Activated naive CD8-positive, alpha-beta T cell treated with anti-CD3 and anti-CD28 coated beads, Interleukin-2, amount 50 U/mL, for 24 hours (primary cell): Measurements from ENCODE around the gene KRT9.
"Not testable (repeated sequence)": the region's sequence is repeated elsewhere in the genome, so short reads cannot be mapped to it uniquely, and the experiment has no call there.

Experiments
- ATAC-seq: fragments of 150-1000 bp; cut with Tn5 transposase; one replicate; pipeline ENCODE4 v1.10.0; 2021
- DNase-seq: peaks from one replicate; pipeline ENCODE4 v3.0.0; 2021
- H3K27ac Mint-ChIP-seq: one replicate; pipeline ENCODE4 v1.8.0; 2021; ENCODE audit warnings: mild to moderate bottlenecking, mixed read lengths
- H3K27me3 Mint-ChIP-seq: one replicate; pipeline ENCODE4 v1.8.0; 2021; ENCODE audit warnings: mixed read lengths
- H3K36me3 Mint-ChIP-seq: one replicate; pipeline ENCODE4 v1.8.0; 2021; ENCODE audit warnings: low read depth, mixed read lengths
- H3K4me1 Mint-ChIP-seq: one replicate; pipeline ENCODE4 v1.8.0; 2021; ENCODE audit warnings: mixed read lengths
- H3K4me3 Mint-ChIP-seq: one replicate; pipeline ENCODE4 v1.8.0; 2021; ENCODE audit warnings: mild to moderate bottlenecking, moderate library complexity, mixed read lengths
- H3K9me3 Mint-ChIP-seq: one replicate; pipeline ENCODE4 v1.8.0; 2021; ENCODE audit warnings: mixed read lengths

KRT9 gene

DNA sequence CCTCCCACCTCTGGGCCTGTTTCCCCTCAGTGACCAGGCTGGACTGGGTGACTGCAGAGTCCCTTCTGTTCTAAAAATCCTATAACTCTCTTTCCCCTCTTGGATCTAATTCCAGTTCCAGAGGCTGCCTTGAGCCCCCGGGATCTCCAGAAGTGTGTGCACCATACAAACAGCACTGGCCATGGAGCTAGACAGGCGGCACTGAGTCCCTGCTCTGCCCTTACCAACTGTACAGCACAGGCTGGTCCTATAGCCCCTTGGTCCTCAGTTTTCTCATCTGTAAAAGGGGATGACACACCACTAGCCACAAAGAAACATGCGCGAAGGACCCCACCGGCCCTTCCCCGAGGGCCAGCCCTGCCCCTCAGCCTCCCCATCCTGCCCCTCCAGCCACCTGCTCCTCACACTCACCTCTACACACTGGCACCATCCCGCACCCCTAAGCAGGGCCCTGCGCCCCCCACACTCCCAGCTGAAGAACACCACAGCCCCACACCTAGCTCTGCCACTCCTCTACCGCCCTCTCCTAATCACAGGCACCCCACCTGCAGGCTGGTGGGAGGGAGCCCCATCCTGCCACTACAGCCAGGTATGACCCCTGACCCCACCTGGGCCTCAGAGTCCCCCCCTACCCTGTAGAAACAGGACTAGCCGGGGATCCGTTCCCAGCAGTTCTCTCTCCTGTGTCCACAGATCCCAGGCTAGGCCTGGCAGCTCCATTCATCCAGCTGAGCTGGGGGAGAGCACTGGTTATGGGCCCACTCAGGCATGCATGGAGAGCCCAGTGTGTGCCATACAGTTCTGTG is 41.6 kb upstream of the KRT9 start:
- Mint-ChIP-seq H3K27me3 (peaks cover 20% of the 10 kb centered on the region), H3K27ac (no peak overlapping the region), H3K4me3 (no peak overlapping the region), H3K36me3 (no peaks in the 10 kb centered on the region), H3K9me3 (no peaks in the 10 kb centered on the region), H3K4me1 (no peaks in the 10 kb centered on the region)
- ATAC-seq (no peak), DNase-seq (no peak)

DNA sequence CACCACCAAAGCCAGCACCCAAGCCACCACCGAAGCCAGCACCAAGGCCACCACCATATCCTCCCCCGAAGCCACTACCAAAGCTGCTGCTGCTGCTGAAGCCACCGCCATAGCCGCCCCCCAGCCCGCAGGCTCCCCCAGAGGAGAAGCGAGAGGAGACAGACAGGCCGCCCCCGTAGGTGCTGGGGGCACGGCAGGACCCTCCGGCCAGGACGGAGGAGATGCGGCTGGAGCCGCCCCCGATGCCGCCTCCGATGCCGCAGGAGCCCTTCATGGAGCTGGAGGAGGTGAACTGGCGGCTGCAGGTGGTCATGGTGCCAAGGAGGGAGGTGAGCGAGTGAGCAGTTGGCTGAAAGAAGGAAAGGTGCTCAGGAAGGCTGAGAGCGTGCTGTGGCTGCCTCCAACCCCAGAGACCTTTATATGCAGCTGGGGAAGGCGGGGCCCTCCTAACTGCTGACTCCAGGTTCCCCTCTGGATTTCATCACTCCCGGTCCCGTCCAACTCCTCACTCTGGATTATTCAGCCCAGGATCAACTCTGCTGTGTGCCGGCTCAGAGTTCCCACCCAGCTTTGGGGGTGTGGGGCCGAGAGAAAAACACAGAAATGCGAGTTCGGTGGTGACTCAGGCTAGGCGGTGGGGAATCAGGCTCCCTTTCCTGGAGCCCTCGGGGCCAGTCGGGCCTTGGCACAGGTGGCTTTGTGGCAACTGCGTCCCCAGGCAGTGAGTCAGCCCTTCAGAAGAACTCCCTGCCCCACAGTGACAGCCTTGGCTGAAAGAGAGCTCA is 40.7 kb upstream of the KRT9 start, which contains the start of gene KRT16:
KRT16 (minus strand) TSS at position 392 of the 785 bp plus-strand sequence; CDS start at position 313, 79 bp downstream.
- not testable (repeated sequence) for H3K27ac Mint-ChIP-seq, H3K9me3 Mint-ChIP-seq, ATAC-seq, H3K4me3 Mint-ChIP-seq, H3K4me1 Mint-ChIP-seq, H3K36me3 Mint-ChIP-seq, DNase-seq
- peaks cover 21% of the 10 kb centered on the region for H3K27me3 Mint-ChIP-seq

DNA sequence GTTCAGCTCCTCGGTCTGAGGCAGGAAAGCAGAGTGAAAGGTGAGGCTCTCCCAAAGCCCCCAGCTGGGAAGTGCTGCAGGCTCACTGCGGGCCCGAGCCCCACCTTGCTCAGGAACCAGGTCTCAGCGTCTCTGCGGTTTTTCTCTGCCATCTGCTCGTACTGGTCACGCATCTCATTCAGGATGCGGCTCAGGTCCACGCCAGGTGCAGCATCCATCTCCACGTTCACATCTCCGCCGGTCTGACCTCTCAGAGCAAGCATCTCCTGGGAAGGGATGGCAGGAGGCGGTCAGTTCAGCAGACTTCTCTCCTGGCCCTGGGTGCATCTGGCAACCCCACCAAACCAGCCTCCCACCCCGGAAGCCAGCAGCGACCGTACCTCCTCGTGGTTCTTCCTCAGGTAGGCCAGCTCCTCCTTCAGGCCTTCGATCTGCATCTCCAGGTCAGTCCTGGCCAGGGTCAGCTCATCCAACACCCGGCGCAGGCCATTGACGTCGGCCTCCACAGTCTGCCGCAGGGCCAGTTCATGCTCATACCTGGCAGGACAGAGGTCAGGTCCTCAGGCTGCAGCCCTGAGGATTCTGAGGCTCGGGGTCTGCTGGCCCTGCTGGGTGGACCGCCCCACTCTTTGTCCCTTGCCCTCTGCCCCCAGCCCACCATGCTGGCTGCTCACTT is 39.2 kb upstream of the KRT9 start:
- ATAC-seq: no peak
- peaks cover 32% of the 10 kb centered on the region for H3K27me3 Mint-ChIP-seq
- no peak overlapping the region for H3K4me3 Mint-ChIP-seq
- no peak for DNase-seq
- H3K36me3 Mint-ChIP-seq: peaks cover 5% of the 10 kb centered on the region
- H3K4me1 Mint-ChIP-seq: no peaks in the 10 kb centered on the region
- H3K27ac Mint-ChIP-seq: no peak overlapping the region
- peaks cover 16% of the 10 kb centered on the region for H3K9me3 Mint-ChIP-seq

DNA sequence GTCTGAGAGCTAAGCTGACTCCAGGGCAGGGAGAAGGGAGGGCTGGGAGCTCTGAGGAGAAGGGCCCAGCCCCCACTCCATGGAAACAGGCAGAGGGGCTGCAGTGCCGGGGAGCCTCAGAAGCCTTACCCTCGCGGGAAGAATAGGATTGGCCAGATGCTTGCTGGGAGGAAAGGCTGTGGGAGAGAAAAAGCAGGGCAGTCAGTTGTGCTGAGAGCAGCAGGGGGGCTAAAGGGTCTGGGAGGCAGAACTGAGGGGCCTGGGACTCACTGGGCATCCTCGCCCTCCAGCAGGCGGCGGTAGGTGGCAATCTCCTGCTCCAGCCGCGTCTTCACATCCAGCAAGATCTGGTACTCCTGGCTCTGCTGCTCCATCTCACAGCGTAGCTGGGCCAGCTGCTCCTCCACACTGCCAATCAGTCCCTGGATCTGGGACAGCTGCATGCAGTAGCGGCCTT is 38.2 kb upstream of the KRT9 start:
- H3K27me3 Mint-ChIP-seq: peaks cover 33% of the 10 kb centered on the region

DNA sequence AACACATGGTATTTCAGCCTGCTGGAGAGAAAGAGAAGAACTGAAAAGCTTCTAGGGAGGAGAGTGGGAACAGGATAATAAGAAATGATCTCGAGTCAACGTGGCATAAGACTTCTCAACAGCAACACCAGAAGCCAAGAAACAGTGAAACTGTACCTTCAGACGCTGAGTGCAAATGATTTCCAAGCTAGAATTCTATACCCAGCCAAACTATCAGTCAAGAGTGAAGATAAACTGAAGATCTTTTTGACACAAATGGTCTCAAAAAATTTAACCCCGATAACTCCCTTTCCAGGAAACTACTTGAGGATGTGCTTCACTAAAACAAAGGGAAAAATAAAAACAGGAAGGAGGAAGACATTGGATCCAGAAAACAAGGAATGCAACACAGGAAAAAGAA is 35.1 kb upstream of the KRT9 start:
- not testable (repeated sequence) for ATAC-seq, H3K4me1 Mint-ChIP-seq, DNase-seq, H3K27ac Mint-ChIP-seq, H3K4me3 Mint-ChIP-seq, H3K36me3 Mint-ChIP-seq
- Mint-ChIP-seq H3K27me3 (peaks cover 30% of the 10 kb centered on the region), H3K9me3 (peaks cover 20% of the 10 kb centered on the region)

More for the DNA sequence above, 38.2 kb upstream of the KRT9 start:
- not testable (repeated sequence) for H3K36me3 Mint-ChIP-seq, DNase-seq, ATAC-seq, H3K4me3 Mint-ChIP-seq, H3K4me1 Mint-ChIP-seq, H3K27ac Mint-ChIP-seq
- H3K9me3 Mint-ChIP-seq: peaks cover 20% of the 10 kb centered on the region

DNA sequence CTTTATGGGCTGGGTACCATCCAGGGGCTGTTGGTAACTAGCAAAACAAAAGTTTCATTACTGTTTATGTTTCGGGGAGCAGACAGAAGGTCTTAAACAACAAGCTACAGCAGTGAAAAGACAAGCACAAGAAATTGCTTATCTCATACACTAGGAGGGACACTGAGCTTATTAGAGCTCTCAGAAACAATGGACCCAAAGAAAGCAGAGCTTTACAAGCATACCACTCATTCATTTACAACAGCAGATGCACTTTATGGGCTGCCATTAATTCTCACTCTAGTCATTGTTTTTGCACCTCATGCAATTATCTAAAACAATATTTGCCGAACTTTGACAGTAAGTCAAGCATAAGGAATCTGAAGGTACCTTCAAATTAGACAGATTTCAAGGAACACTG is 30.7 kb upstream of the KRT9 start:
- H3K4me1 Mint-ChIP-seq: no peaks in the 10 kb centered on the region

DNA sequence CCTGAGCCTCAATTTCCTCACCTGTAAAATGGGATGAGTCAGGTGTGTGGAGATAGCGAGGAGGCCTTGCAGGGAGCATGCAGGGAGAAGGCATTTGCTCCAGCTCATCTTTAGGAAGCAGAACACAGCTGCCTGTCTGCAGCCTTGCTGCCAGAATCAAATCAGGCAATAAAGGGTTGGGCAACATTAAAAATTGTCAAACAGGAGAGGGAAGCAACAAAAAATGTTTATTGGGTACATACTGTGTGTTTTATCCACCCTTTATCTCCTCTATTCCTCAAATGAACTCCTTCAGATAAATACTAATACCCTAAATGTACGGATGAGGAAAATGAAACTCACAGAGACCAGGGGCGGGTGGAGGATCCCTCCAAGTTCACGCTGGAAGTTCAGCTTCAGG is 28.5 kb upstream of the KRT9 start:
- H3K27me3 Mint-ChIP-seq: peaks cover 4% of the 10 kb centered on the region
- H3K27ac Mint-ChIP-seq: no peak overlapping the region
- H3K4me1 Mint-ChIP-seq: no peaks in the 10 kb centered on the region
- no peaks in the 10 kb centered on the region for H3K36me3 Mint-ChIP-seq
- no peak overlapping the region for H3K4me3 Mint-ChIP-seq
- ATAC-seq (no peak), DNase-seq (no peak)
- no peaks in the 10 kb centered on the region for H3K9me3 Mint-ChIP-seq

More for the DNA sequence above, 30.7 kb upstream of the KRT9 start:
- Mint-ChIP-seq H3K9me3 (peaks cover 15% of the 10 kb centered on the region), H3K4me3 (no peak overlapping the region), H3K36me3 (peaks cover 5% of the 10 kb centered on the region), H3K27ac (no peak overlapping the region), H3K27me3 (peaks cover 14% of the 10 kb centered on the region)
- ATAC-seq (no peak), DNase-seq (no peak)

DNA sequence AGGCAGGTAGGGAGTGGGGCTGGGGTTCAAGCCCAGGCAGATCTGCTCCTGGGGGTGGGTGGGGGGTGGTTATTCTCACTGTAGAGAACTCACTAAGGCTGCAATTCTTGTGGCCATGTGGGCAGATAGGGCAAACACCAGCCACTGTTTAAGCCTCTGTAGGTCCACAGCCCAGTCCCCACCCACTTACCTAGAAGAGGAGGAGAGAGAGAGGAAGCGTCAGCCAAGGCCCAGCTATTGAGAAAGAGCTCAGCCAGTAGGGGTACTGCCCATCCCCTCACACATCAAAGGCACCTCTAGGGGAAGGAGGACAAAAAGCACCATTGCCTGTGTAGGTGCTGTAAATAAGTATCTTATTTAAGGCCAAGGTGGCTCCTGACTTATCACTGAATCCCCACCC is 27.8 kb upstream of the KRT9 start:
- ATAC-seq (no peak), DNase-seq (no peak)
- Mint-ChIP-seq H3K27me3 (peaks cover 6% of the 10 kb centered on the region), H3K27ac (no peak overlapping the region), H3K9me3 (no peaks in the 10 kb centered on the region), H3K36me3 (no peaks in the 10 kb centered on the region), H3K4me1 (no peaks in the 10 kb centered on the region), H3K4me3 (no peak overlapping the region)

DNA sequence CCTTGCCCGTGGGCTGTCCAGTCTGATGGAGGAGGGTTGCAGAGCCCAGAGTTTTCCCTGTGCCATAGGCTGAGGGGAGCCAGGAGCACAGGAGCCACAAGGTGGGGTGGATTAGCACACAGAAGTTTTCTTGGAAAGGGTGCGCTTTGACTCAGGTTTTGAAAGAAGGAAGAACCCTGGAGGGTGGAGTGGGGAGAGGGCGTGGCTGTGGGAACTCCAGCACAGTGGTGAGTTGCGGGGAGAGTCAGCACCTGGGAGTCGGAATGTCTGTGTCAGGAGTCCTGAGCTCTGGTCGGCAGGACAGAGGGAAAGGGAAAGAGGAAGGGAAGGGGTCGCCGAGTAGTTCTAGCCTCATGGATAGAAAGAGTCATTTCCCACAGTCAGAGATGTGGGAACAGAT is 23.7 kb upstream of the KRT9 start:
- peaks cover 14% of the 10 kb centered on the region for H3K27me3 Mint-ChIP-seq
- DNase-seq (no peak), ATAC-seq (no peak)
- no peaks in the 10 kb centered on the region for H3K4me1 Mint-ChIP-seq
- no peak overlapping the region for H3K4me3 Mint-ChIP-seq
- no peaks in the 10 kb centered on the region for H3K9me3 Mint-ChIP-seq
- no peak overlapping the region for H3K27ac Mint-ChIP-seq
- no peaks in the 10 kb centered on the region for H3K36me3 Mint-ChIP-seq

DNA sequence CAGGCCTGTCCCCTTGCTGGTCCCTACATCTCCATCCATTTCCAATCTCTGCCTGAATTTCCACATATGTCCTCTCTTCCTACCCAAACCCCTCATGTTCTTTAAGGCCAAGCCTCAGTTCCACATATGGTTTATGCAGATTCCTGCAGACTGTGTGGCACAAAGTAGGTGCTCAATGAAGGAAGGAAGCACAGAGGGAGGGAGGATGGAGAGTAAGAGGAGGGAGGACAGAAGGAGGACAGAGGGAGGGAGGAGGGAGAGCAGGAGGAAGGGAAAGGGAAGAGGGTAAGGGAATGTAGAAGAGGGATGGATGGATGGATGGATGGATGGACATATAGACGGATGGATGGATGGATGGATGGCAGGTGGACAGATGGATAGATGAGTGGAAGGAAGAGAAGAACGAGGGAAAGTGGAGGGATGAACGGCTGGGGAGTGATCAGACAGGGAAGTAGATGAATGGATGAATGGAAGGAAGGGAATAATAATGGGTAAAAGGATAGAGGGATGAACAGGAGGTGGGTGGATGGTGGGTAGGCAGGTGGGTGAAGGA is 22.6 kb upstream of the KRT9 start:
- DNase-seq: no peak
- Mint-ChIP-seq H3K4me3 (no peak overlapping the region), H3K4me1 (no peaks in the 10 kb centered on the region), H3K36me3 (no peaks in the 10 kb centered on the region), H3K9me3 (no peaks in the 10 kb centered on the region), H3K27ac (no peak overlapping the region), H3K27me3 (peaks cover 17% of the 10 kb centered on the region)
- no peak for ATAC-seq

DNA sequence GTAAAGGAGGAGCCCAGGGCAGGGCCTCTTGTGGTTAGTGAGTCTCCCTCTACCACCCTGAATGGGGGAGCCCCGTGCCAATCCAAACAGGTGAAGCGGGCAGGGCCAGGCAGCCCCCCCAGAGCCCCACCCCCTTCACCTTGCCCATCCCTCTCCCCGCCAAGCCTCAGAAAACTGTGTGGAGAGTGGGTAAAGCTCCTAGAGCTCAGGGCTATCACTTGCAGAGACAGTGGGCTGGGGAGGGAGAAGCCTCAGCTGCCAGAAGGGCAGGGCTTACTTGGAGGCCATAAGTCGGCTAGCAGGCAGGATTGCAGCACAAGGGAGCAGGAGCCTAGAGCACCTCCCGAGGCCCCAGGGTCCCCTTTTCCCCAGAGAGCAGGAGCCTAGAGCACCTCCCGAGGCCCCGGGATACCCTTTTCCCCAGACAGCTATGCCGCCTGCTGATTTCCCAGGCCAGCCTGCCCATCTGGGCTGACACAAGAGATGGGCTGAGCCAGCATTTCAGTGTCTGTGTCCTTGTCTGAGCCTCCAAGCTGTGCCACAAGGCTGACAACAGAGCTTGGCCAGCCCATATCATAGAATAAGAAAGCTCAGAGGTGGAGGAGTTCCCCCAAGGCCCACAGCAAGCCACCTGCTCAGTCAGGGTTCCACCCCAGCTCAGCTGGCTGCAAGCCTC is 21.6 kb upstream of the KRT9 start:
- Mint-ChIP-seq H3K27me3 (peaks cover 18% of the 10 kb centered on the region), H3K4me3 (no peak overlapping the region), H3K9me3 (no peaks in the 10 kb centered on the region), H3K36me3 (no peaks in the 10 kb centered on the region), H3K27ac (no peak overlapping the region), H3K4me1 (no peaks in the 10 kb centered on the region)
- DNase-seq: no peak
- ATAC-seq: no peak

DNA sequence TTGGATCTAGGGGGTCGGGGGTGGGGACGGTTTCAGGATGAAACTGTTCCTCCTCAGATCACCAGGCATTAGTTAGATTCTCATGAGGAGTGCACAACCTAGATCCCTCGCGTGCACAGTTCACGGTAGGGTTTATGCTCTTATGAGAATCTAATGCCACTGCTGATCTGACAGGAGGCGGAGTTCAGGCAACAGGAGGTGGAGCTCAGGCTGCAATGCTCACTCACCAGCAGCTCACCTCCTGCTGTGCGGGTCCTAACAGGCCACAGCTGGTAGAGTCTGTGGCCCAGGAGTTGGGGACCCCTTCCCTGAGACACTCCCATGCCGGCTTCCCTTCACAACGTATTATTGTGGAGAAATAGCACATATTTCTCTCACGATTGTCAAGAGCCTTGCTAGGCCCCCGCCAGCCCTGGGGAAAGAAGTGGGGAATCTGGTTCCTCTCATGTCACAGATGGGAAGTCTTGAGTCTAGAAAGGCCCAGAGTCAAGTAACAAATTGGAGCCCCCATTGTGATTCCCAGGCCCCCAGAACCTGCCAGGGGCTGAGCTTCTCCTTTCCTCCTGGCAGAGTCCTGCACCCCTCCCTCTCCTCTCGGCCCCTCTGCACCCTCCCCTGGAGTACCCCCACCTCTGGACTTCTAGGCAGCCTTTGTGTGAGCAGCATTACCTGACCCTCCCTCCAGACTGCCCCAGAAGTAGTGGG is 20.9 kb upstream of the KRT9 start:
- ATAC-seq: no peak
- no peaks in the 10 kb centered on the region for H3K36me3 Mint-ChIP-seq

DNA sequence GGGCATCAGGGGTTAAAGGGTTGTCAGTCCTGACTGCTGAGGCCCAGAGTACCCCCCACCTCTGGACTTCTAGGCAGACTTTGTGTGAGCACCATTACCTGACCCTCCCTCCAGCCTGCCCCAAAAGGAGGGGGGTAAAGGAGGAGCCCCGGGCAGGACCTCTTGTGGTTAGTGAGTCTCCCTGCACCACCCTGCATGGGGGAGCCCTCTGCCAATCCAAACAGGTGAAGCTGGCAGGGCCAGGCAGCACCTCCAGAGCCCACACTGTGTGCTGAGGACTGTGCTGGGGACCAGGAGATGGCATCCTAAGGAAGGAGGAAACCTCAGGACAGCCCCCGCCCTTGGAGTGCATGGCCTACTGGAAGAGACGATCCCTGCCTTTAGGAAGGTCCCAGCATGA is 17.4 kb upstream of the KRT9 start:
- H3K27me3 Mint-ChIP-seq: peaks cover 9% of the 10 kb centered on the region
- H3K4me1 Mint-ChIP-seq: no peaks in the 10 kb centered on the region
- no peak for ATAC-seq
- no peak overlapping the region for H3K4me3 Mint-ChIP-seq
- no peak overlapping the region for H3K27ac Mint-ChIP-seq
- DNase-seq: no peak
- H3K36me3 Mint-ChIP-seq: no peaks in the 10 kb centered on the region
- H3K9me3 Mint-ChIP-seq: no peaks in the 10 kb centered on the region

More for the DNA sequence above, 20.9 kb upstream of the KRT9 start:
- Mint-ChIP-seq H3K9me3 (no peaks in the 10 kb centered on the region), H3K27me3 (peaks cover 18% of the 10 kb centered on the region), H3K4me3 (no peak overlapping the region), H3K4me1 (no peaks in the 10 kb centered on the region), H3K27ac (no peak overlapping the region)
- DNase-seq: no peak
